Ishikawa (cell line): Measurements from ENCODE around the gene ROBO2.

ENCODE experiments used
- CEBPB ChIP-seq: IDR thresholded peaks from 2 replicates; pipeline ENCODE4 v1.6.1; 2012
- EGR1 ChIP-seq: IDR thresholded peaks from 2 replicates; pipeline ENCODE4 v1.6.1; 2012
- EP300 ChIP-seq: IDR thresholded peaks from 2 replicates; pipeline ENCODE4 v1.6.1; 2012; ENCODE audit warnings: borderline replicate concordance
- FOXM1 ChIP-seq: IDR thresholded peaks from 2 replicates; pipeline ENCODE4 v1.6.1; 2012; ENCODE audit warnings: low read depth, borderline replicate concordance
- MAX ChIP-seq: IDR thresholded peaks from 2 replicates; pipeline ENCODE4 v1.6.1; 2012
- NFIC ChIP-seq: IDR thresholded peaks from 2 replicates; pipeline ENCODE4 v1.6.1; 2012
- RAD21 ChIP-seq: IDR thresholded peaks from 2 replicates; pipeline ENCODE4 v1.6.1; 2012; ENCODE audit warnings: low read depth
- REST ChIP-seq: IDR thresholded peaks from 2 replicates; pipeline ENCODE4 v1.6.1; 2012; ENCODE audit warnings: low read depth, mild to moderate bottlenecking
- TAF1 ChIP-seq: IDR thresholded peaks from 2 replicates; pipeline ENCODE4 v1.6.1; 2012; ENCODE audit warnings: low read depth, mild to moderate bottlenecking
- TCF12 ChIP-seq: IDR thresholded peaks from 2 replicates; pipeline ENCODE4 v1.6.1; 2012; ENCODE audit warnings: low read depth
- TEAD4 ChIP-seq: IDR thresholded peaks from 2 replicates; pipeline ENCODE4 v1.6.1; 2012
- USF1 ChIP-seq: IDR thresholded peaks from 2 replicates; pipeline ENCODE4 v1.6.1; 2012
- YY1 ChIP-seq: IDR thresholded peaks from 2 replicates; pipeline ENCODE4 v1.6.1; 2012; ENCODE audit warnings: low read depth

GRCh38 chr3:77039606-77040171, at the start of gene ROBO2:
- TF ChIP-seq FOXM1 (no peak), USF1 (no peak), TAF1 (no peak), REST (no peak), MAX (no peak), EP300 (no peak), CEBPB (no peak), NFIC (no peak), TEAD4 (no peak), TCF12 (no peak), YY1 (no peak), EGR1 (no peak), RAD21 (no peak)
